Measurements from ENCODE around the gene KIDINS220. TPM values are rescaled to one million over a fixed set of nuclear protein-coding genes. Genes with fewer than 3 reads are reported as not detected.

Gene KIDINS220
- total and polyA plus RNA-seq, 2 of the 13 experiments (the other 11 are each of a cell fraction or from before 2014, with no cell fraction given), result 25.2 to 32.3 TPM

DNA sequence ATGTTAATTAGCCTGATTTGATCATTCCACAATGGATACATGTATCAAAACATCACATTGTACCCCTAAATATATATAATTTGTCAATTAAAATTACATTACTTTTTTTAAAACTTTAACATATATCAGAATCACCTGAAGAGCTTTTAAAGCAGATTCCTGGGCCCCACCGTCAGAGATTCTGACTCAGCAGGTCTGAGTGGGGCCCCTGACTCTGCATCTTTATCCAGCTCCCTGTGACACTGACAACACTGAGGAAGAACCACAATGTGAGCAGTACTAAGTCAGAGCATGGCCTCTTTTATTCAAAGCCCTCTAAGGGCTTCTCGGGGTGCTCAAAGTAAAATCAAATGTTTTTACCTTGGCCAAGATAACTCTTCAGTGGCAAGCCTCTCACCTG lies 9.7 kb downstream of the KIDINS220 start:
- ATAC-seq (no peak), DNase-seq (ENCODE audit: low spot score) (no peak), FAIRE-seq (no peak)
- H3K27me3 ChIP-seq (ENCODE audit: control insufficient read depth in 1 of 2, insufficient read depth in 2 of 2, low read length in 2 of 2), result no peaks in the 10 kb centered on the region
- peaks cover 29% of the 10 kb centered on the region for H3K79me2 ChIP-seq (ENCODE audit: insufficient read depth, low read length)
- peaks cover 17% of the 10 kb centered on the region for H4K20me1 ChIP-seq (ENCODE audit: insufficient read depth, low read length)
- H3K27ac ChIP-seq (ENCODE audit: extremely low read length, insufficient read depth, low read length), result no peak overlapping the region
- no peak overlapping the region for H3K4me3 ChIP-seq (replicated peaks in 1 of 3; ENCODE audit: insufficient read depth in 1 of 3, low read depth in 2 of 3, low read length in 3 of 3)
- CTCF ChIA-PET (ENCODE audit: low intra/inter-chr PET ratio, low total read pairs), result no interaction called here
- H3K36me3 ChIP-seq (replicated peaks in 1 of 2; ENCODE audit: control insufficient read depth in 1 of 2, insufficient read depth in 2 of 2, low read length in 2 of 2), result peaks cover 4 to 16% of the 10 kb centered on the region in 2 experiments; a peak in 4 of 5 replicates
- H3K9me3 ChIP-seq (ENCODE audit: low read length), result no peaks in the 10 kb centered on the region
- H3K4me2 ChIP-seq (ENCODE audit: low read depth, low read length), result no peak overlapping the region
- in situ Hi-C loops (cut with HindIII; ENCODE audit: extremely low pct_ligation_motif_present, low pct_unique_long_range_greater_than_20kb), result no loop called here
- intact Hi-C loops (cut with micrococcal nuclease; ENCODE audit: unreplicated experiment), result no loop called here
- H3K4me1 ChIP-seq (ENCODE audit: insufficient read depth, low read length), result peaks cover 11% of the 10 kb centered on the region; the same call in 1 of the 2 replicates
- H3K9ac ChIP-seq (ENCODE audit: insufficient read depth, low read depth, low read length), result no peak overlapping the region
- BruUV-seq (replicated peaks), result no TSS peak
- 97% methylated on average over 2 of the region's 2 CpGs for WGBS (ENCODE audit: low lambda C conversion rate)
- H2AFZ ChIP-seq (ENCODE audit: low read length), result no peak overlapping the region
- POLR2A ChIA-PET, result no interaction called here
- TF ChIP-seq ZNF75D (CRISPR knock-in tag; IDR thresholded peaks at IDR 0.05; ENCODE audit: borderline replicate concordance), result no peak
- TF ChIP-seq MAFK (conservative IDR thresholded peaks at IDR 0.05 in 1 of 2, IDR thresholded peaks at IDR 0.05 in 1 of 2; ENCODE audit: low read length in 2 of 2), result 0 out of 4 replicates have a peak, but pooled peaks of 1 of the 2 experiments have one; percentile 11

GRCh38 chr2:8822218-8822617 lies 15.2 kb downstream of the KIDINS220 start:
- 58% methylated on average over 4 of the region's 4 CpGs for WGBS (ENCODE audit: low lambda C conversion rate)
- intact Hi-C loops (cut with micrococcal nuclease; ENCODE audit: unreplicated experiment) (loop anchor here (1.0 kb wide), 1 partner anchor 15 kb away; the partner anchor contains the start of gene KIDINS220), in situ Hi-C loops (cut with HindIII; ENCODE audit: extremely low pct_ligation_motif_present, low pct_unique_long_range_greater_than_20kb) (no loop called here)
- Histone ChIP-seq H3K79me2 (ENCODE audit: insufficient read depth, low read length) (no peaks in the 10 kb centered on the region), H3K36me3 (replicated peaks in 1 of 2; ENCODE audit: control insufficient read depth in 1 of 2, insufficient read depth in 2 of 2, low read length in 2 of 2) (peaks cover 7 to 40% of the 10 kb centered on the region in 2 experiments; a peak in 4 of 5 replicates), H3K4me1 (ENCODE audit: insufficient read depth, low read length) (peaks cover 31% of the 10 kb centered on the region), H3K9me3 (ENCODE audit: low read length) (no peaks in the 10 kb centered on the region), H4K20me1 (ENCODE audit: insufficient read depth, low read length) (no peaks in the 10 kb centered on the region), H2AFZ (ENCODE audit: low read length) (no peak overlapping the region), H3K27me3 (ENCODE audit: control insufficient read depth in 1 of 2, insufficient read depth in 2 of 2, low read length in 2 of 2) (no peaks in the 10 kb centered on the region), H3K27ac (ENCODE audit: extremely low read length, insufficient read depth, low read length) (peak overlapping the region; percentile 4), H3K4me3 (replicated peaks in 1 of 3; ENCODE audit: insufficient read depth in 1 of 3, low read depth in 2 of 3, low read length in 3 of 3) (no peak overlapping the region), H3K9ac (ENCODE audit: insufficient read depth, low read depth, low read length) (no peak overlapping the region), H3K4me2 (ENCODE audit: low read depth, low read length) (no peak overlapping the region)
- ChIA-PET POLR2A (no interaction called here), CTCF (ENCODE audit: low intra/inter-chr PET ratio, low total read pairs) (no interaction called here)
- DNase-seq (ENCODE audit: low spot score), result peak; percentile 20
- peak; percentile 64 for ATAC-seq
- FAIRE-seq, result no peak
- BruUV-seq (replicated peaks), result no TSS peak
- TF ChIP-seq ZNF670 (CRISPR knock-in tag; IDR thresholded peaks at IDR 0.05; ENCODE audit: borderline replicate concordance), result no peak
- no peak for TF ChIP-seq SOX13 (IDR thresholded peaks at IDR 0.05)
- TF ChIP-seq SOX13 (CRISPR knock-in tag; conservative IDR thresholded peaks at IDR 0.05 in 1 of 2, IDR thresholded peaks at IDR 0.05 in 1 of 2), result peak in 1 of 2 experiments; percentile 20; a peak in 1 of 4 replicates
- peak; percentile 16 for TF ChIP-seq CEBPB (IDR thresholded peaks at IDR 0.05; ENCODE audit: borderline replicate concordance, low read depth, low read length)
- TF ChIP-seq TBX3 (IDR thresholded peaks at IDR 0.05; ENCODE audit: borderline replicate concordance), result no peak
- TF ChIP-seq NR2F1 (CRISPR knock-in tag; IDR thresholded peaks at IDR 0.05), result 0 out of 4 replicates have a peak, but pooled peaks of 1 of the 2 experiments have one; percentile 25
- TF ChIP-seq ZNF672 (CRISPR knock-in tag; IDR thresholded peaks at IDR 0.05), result no peak
- no peak for TF ChIP-seq ZNF407 (CRISPR knock-in tag; IDR thresholded peaks at IDR 0.05; ENCODE audit: not compliant biosample characterization)

Measured in HepG2 (cell line).